ENCODE measurements around the gene FRS3.

FRS3 gene

GRCh38 chr6:41734666-41735426 lies 44.9 kb downstream of the FRS3 start (continued):
- TF ChIP-seq ZBTB26 (tag by site-specific recombination; optimal IDR thresholded peaks at IDR 0.05) = peak; percentile 91
- no peak for TF ChIP-seq SCRT1 (tag by site-specific recombination; IDR thresholded peaks at IDR 0.05; ENCODE audit: borderline replicate concordance)
- TF ChIP-seq ZNF26 (tag by site-specific recombination; IDR thresholded peaks at IDR 0.05) = no peak
- no peak; the same call in none of the 2 replicates for TF ChIP-seq WT1 (tag by site-specific recombination; IDR thresholded peaks at IDR 0.05)
- TF ChIP-seq ZFHX2 (tag by site-specific recombination; conservative IDR thresholded peaks at IDR 0.05) = peak; percentile 90
- no peak for TF ChIP-seq SCRT2 (tag by site-specific recombination; IDR thresholded peaks at IDR 0.05)
- TF ChIP-seq ZNF274 (IDR thresholded peaks at IDR 0.05; ENCODE audit: low read length) = no peak
- TF ChIP-seq ZNF274 (tag by site-specific recombination; IDR thresholded peaks at IDR 0.05; ENCODE audit: borderline replicate concordance) = no peak
- TF ChIP-seq GLIS1 (tag by site-specific recombination; IDR thresholded peaks at IDR 0.05) = peak; percentile 61
- TF ChIP-seq SP3 (tag by site-specific recombination; IDR thresholded peaks at IDR 0.05) = peak; percentile 91
- TF ChIP-seq BCL11A (tag by site-specific recombination; IDR thresholded peaks at IDR 0.05; ENCODE audit: low read depth) = peak; percentile 41; the same call in 1 of the 2 replicates
- no peak for TF ChIP-seq ZFP37 (tag by site-specific recombination; IDR thresholded peaks at IDR 0.05)
- TF ChIP-seq KLF7 (tag by site-specific recombination; IDR thresholded peaks at IDR 0.05; ENCODE audit: borderline replicate concordance) = no peak; the same call in 1 of the 2 replicates
- TF ChIP-seq ZNF529 (tag by site-specific recombination; IDR thresholded peaks at IDR 0.05; ENCODE audit: insufficient replicate concordance) = no peak
- TF ChIP-seq ZXDB (tag by site-specific recombination; IDR thresholded peaks at IDR 0.05) = no peak
- TF ChIP-seq ZNF184 (tag by site-specific recombination; IDR thresholded peaks at IDR 0.05) = no peak
- 0 out of 2 replicates have a peak, but pooled peaks have one; percentile 9 for TF ChIP-seq ZBTB17 (tag by site-specific recombination; IDR thresholded peaks at IDR 0.05)
- TF ChIP-seq ZNF404 (tag by site-specific recombination; IDR thresholded peaks at IDR 0.05) = no peak
- TF ChIP-seq ZNF776 (tag by site-specific recombination; IDR thresholded peaks at IDR 0.05; ENCODE audit: borderline replicate concordance) = no peak
- TF ChIP-seq ZNF175 (tag by site-specific recombination; IDR thresholded peaks at IDR 0.05) = no peak

- ChIA-PET CTCF (interaction anchor here (0.5 to 6.7 kb wide), 27 partner anchors 9 to 928 kb away, joined by 3 to 51 read pairs (median 3); partner anchors contain the start of genes FRS3 and TOMM6), POLR2A (interaction anchor here (0.6 to 2.1 kb wide), 18 partner anchors 10 to 739 kb away, joined by 3 to 11 read pairs (median 4); partner anchors contain the start of genes CCND3, FRS3 and TOMM6)
- Histone ChIP-seq H3K4me1 (ENCODE audit: control insufficient read depth, insufficient read depth, low read length) (0 out of 2 replicates have a peak, but pooled peaks cover 3% of the 10 kb centered on the region), H3K4me3 (ENCODE audit: low read depth, low read length) (peak overlapping the region; percentile 58), H3K27ac (ENCODE audit: extremely low read depth, low read depth, low read length) (peak overlapping the region; percentile 7; the same call in 1 of the 2 replicates), H3K36me3 (ENCODE audit: control insufficient read depth in 2 of 2, insufficient read depth in 1 of 2, low read length in 2 of 2) (no peaks in the 10 kb centered on the region), H3K9me3 (ENCODE audit: control insufficient read depth, insufficient read depth, low read depth, low read length) (no peaks in the 10 kb centered on the region)
- TF ChIP-seq SP3 (tag by site-specific recombination; IDR thresholded peaks at IDR 0.05) (peak; percentile 73), ZEB2 (tag by site-specific recombination; IDR thresholded peaks at IDR 0.05) (peak; percentile 67), ZNF433 (tag by site-specific recombination; IDR thresholded peaks at IDR 0.05; ENCODE audit: low read depth) (no peak), KLF7 (tag by site-specific recombination; IDR thresholded peaks at IDR 0.05; ENCODE audit: borderline replicate concordance) (no peak), ZNF280C (tag by site-specific recombination; IDR thresholded peaks at IDR 0.05) (no peak), ZNF560 (tag by site-specific recombination; IDR thresholded peaks at IDR 0.05; ENCODE audit: borderline replicate concordance) (no peak), GLIS2 (tag by site-specific recombination; IDR thresholded peaks at IDR 0.05) (peak; percentile 92), ZNF266 (tag by site-specific recombination; IDR thresholded peaks at IDR 0.05; ENCODE audit: low read depth) (no peak), ZNF600 (tag by site-specific recombination; IDR thresholded peaks at IDR 0.05) (peak; percentile 28; the same call in 1 of the 2 replicates), ZNF214 (tag by site-specific recombination; IDR thresholded peaks at IDR 0.05; ENCODE audit: borderline replicate concordance) (no peak), ZBTB17 (tag by site-specific recombination; IDR thresholded peaks at IDR 0.05) (peak; percentile 67; the same call in 1 of the 2 replicates), ZNF521 (tag by site-specific recombination; IDR thresholded peaks at IDR 0.05) (no peak), ZNF311 (tag by site-specific recombination; IDR thresholded peaks at IDR 0.05; ENCODE audit: borderline replicate concordance) (no peak)
These were observed 45.7 kb downstream of the FRS3 start for GRCh38 chr6:41733707-41734665.
